Neural cell (in vitro differentiated cells): ENCODE measurements around the gene LENG9.

ENCODE experiments used
- CTCF ChIP-seq: fragments of 450-650 bp; IDR thresholded peaks from 2 replicates; pipeline ENCODE4 v1.5.1; 2014; ENCODE audit warnings: antibody characterized with exemption, mild to moderate bottlenecking, moderate library complexity; ENCODE audit not compliant: poor library complexity, severe bottlenecking
- EP300 ChIP-seq: fragments of 450-650 bp; conservative IDR thresholded peaks from 2 replicates; pipeline ENCODE4 v1.6.1; 2014; ENCODE audit warnings: antibody characterized with exemption, mild to moderate bottlenecking, moderate library complexity; ENCODE audit not compliant: poor library complexity, severe bottlenecking
- EZH2 ChIP-seq: fragments of 200-600, 300-800 bp; shearing (Covaris generic), sonication (generic); IDR thresholded peaks from 2 replicates; pipeline ENCODE4 v1.6.1; 2014; ENCODE audit warnings: antibody characterized with exemption, low read length, borderline replicate concordance, mild to moderate bottlenecking; ENCODE audit not compliant: insufficient read depth, poor library complexity, severe bottlenecking
- POLR2AphosphoS5 ChIP-seq: IDR thresholded peaks from 2 replicates; pipeline ENCODE4 v1.6.1; 2012
- RAD21 ChIP-seq: fragments of 450-650 bp; conservative IDR thresholded peaks from 2 replicates; pipeline ENCODE4 v1.6.1; 2014; ENCODE audit warnings: antibody characterized with exemption, mild to moderate bottlenecking, moderate library complexity
- REST ChIP-seq: IDR thresholded peaks from 2 replicates; pipeline ENCODE4 v1.6.1; 2012; ENCODE audit warnings: borderline replicate concordance
- SMC3 ChIP-seq: fragments of 450-650 bp; conservative IDR thresholded peaks from 2 replicates; pipeline ENCODE4 v1.6.1; 2014; ENCODE audit warnings: antibody characterized with exemption, mild to moderate bottlenecking, moderate library complexity; ENCODE audit not compliant: poor library complexity
- TAF1 ChIP-seq: IDR thresholded peaks from 2 replicates; pipeline ENCODE4 v1.6.1; 2012; ENCODE audit warnings: low read depth

- TF ChIP-seq CTCF (no peak), TAF1 (no peak), POLR2AphosphoS5 (no peak), REST (no peak), EZH2 (no peak), RAD21 (no peak), EP300 (no peak), SMC3 (no peak)
Measured at GRCh38 chr19:54436628-54437252, 26.8 kb downstream of the LENG9 start.
